Right kidney (tissue), 1 donor: Measurements from ENCODE around the gene DNAJC8.

ENCODE experiments used
- DNase-seq: peaks from one replicate; pipeline ENCODE4 v3.0.0-alpha.2; 2016

The DNAJC8 gene

GRCh38 chr1:28208818-28209441 is 23.9 kb downstream of the DNAJC8 start:
- peak; percentile 11 for DNase-seq

DNA sequence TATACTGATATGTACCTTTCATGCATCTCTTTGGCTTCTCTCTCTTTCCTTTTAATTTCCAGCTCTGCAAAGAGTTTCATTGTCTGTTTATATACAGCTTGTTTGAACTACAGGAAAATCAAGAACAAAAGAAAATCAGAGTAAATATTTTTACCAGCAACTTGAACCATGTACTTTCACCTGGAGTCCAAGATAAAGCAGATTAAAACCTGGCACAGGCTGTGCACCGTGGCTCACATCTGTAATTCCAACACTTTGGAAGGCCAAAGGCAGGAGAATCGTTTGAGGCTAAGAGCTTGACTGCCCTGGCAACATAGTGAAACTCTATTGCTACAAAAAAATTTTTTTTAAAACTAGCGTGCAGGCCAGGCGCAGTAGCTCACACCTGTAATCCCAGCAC is 27.6 kb downstream of the DNAJC8 start:
- DNase-seq: no peak

- no peak for DNase-seq
These were observed 32.5 kb downstream of the DNAJC8 start for GRCh38 chr1:28200234-28200873.

- DNase-seq: no peak
These were observed 33.2 kb downstream of the DNAJC8 start for GRCh38 chr1:28199328-28200233.

DNA sequence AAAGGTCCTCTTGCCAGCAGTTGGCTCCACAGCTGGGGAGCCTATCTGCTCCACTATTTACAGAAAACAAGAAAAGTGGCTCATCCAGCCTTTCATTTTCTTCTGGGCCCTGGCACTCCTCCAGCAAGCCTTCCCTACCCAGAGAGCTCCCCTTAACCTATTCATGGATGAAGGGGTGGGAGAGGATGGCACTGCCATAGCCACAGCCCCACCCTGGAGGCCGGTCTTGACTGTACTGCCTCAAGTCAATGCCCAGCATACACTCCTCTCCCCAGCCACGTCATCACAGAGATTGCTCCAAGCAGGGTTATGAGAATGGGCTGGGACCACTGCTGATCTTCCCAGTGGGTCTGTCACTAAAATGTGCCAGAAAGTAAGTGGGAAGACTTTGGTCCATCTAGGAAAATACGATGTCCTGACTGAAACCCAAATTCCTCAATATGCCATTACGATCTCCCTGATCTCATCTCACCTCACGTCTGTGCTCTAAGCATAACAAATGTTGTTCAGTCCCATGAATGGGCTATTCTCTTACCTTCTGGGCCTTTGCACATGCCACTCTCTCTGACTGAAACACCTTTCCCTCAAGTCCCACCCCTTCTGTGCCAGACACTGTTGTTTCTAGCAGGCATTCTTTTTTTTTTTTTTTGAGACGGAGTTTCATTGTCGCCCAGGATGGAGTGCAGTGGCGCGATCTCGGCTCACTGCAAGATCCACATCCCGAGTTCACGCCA is 35.0 kb downstream of the DNAJC8 start:
- no peak for DNase-seq

DNA sequence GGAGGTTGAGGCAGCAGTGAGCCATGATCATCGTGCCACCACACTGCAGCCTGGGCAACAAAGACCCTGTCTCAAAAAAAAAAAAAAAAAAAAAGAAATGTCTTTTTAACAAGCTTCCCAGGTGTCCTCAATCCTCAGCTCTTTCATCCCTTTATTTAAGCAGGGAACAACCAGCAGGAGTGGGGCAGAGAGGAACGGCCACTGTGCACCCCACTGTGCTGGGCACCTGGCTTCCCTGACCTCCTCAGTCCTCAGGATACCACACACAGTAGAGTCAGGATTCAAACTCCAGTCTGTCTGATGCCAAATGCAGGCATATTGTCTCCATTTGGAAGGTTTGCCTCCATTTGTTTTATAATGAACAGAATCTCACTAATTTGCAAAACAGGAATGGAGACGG is 36.5 kb downstream of the DNAJC8 start:
- no peak for DNase-seq

DNA sequence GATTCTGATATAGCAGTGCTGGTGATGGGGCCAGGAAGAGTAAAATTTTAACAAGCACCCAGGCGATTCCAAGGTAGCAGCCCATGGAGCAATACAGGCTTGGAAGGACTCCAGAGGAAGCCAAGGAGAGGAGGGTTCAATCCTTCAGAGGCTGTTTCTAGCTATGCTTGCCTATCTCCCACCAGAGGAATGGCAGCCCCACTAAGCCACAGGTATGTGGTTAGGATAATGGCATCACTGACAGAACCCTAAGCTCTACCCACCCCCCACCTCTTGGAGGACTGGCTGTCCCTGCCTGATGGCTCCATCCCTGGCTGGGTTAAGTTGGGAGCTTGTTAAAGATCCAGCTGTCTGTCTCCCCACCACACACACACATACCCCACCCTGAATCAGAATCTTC is 37.0 kb downstream of the DNAJC8 start:
- DNase-seq: no peak

GRCh38 chr1:28194326-28195035 is 38.3 kb downstream of the DNAJC8 start:
- DNase-seq: no peak

GRCh38 chr1:28193701-28194161 is 39.1 kb downstream of the DNAJC8 start:
- no peak for DNase-seq

DNA sequence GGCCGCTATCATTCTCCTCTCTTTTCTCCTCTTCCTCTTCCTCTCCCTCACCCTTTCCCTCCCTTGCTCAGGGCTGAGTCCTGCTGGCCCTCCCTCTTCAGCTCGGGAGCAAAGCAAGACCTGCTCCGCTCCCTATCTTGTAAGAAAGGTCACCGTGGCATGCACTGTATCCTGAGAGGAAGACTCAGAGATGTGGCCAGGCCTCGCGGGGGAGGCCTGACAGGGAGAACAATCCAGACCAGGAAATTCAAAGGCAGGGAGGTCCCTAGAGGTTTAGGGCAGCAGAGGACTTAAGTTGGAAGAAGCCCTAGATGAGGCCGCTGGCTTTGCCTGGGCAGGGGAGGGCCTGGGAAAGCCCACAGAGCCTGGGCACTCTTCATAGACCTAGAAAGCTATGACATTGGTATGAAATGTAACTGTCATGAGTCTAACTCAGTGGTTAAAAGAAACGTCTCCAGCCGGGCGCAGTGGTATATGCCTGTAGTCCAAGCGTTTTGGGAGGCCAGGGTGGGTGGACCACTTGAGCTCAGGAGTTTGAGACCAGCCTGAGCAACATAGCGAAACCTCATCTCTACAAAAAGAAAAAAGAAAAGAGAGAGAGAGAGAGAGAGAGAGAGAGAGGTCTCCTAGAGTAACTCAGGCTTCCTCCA is 41.7 kb downstream of the DNAJC8 start:
- DNase-seq: no peak

- no peak for DNase-seq
These were observed 42.4 kb downstream of the DNAJC8 start for GRCh38 chr1:28190337-28190979.

DNA sequence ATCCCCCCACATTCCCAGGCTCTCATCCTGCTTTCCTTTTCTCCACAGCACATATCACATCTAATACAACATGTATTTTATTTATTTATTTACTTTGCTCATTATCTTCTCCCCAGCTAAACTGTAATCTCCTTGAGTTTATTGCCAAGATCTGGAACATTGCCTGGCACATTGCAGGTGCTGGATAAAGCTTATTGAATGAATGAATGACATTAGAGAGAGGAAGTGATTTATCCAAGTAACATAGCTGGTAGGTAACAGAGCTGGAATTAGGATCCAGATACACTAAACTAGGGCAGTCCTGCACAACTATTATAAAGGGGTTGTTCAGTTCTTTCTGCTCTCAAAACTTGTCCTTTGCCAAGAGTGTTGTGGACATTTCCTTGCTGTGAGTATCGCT is 47.8 kb downstream of the DNAJC8 start:
- DNase-seq: no peak

DNA sequence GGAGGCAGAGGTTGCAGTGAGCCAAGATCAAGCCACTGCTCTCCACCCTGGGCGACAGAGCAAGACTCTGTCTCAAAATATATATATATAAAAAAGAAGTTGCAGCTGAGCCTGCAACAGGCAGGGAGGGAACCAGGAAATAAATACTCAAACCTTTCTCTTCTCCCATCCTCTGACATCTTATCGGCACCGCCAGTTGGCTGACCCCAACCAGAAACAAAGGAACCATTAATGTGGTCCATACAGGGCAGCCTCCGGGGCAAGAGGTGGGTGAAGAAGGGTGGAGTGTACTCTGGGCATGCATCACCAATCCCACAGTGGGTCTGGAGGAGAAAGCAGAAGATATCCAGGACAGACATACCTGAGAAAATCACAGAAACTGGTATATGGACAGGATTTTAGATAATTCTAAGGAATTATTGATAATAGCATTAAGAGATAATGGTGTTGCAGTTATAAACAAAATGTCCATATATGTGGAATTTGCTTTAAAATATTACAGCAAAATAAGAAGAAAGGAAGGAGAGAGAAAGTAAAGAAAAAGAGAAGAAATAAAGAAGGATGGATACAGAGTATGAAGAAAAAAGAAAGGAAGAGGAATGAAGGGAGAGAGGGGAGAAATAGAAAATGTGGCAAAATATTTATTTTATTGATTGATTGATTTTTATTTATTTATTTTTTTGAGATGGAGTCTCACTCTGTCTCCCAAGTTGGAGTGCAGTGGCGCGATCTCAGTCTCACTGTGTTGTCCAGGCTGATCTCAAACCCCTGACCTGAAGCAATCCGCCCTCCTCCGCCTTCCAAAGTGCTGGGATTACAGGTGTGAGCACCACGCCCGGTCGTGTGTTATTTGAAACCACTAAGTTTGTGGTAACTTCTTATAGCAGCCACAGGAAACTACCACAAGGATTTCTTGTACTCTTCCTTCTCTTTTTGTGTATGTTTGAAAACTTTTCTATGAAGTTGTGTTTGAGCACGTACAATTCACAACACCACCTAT is 52.2 kb downstream of the DNAJC8 start:
- no peak for DNase-seq

DNA sequence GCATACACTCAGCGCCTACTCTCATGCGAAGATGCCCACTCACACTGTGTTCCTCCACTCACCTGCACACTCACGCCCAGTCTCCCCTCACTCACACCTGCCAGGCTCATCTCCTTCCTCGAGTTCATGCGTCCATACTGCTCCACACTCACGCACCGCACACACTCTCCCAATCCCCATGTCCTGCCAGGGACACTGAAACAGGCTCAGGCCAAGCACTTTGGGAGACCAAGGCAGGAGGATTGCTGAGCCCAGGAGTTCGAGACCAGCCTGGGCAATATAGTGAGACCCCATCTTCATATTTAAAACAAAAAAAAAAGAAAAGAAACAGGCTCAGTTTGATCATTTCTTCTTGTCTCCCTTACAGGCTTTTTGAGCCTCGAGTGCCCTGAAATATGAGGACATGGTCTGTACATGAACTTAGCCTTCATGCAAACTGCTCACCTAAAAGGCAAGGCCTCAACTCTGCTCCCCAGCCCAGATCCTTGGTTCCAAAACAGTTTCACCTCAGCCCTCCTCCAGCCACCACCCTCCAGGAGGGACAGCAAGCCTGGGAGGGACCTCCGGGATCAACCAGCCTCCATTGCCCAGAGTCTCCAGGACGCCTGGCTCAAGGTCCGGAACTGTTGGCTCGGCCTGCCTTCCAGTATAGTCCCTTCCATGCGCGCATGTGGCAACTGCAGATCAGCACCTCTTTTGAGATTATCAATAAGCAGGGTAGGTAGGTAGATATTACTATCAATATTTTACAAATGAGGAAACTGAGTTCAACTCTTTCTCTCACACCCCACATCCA is 53.9 kb downstream of the DNAJC8 start:
- no peak for DNase-seq

DNA sequence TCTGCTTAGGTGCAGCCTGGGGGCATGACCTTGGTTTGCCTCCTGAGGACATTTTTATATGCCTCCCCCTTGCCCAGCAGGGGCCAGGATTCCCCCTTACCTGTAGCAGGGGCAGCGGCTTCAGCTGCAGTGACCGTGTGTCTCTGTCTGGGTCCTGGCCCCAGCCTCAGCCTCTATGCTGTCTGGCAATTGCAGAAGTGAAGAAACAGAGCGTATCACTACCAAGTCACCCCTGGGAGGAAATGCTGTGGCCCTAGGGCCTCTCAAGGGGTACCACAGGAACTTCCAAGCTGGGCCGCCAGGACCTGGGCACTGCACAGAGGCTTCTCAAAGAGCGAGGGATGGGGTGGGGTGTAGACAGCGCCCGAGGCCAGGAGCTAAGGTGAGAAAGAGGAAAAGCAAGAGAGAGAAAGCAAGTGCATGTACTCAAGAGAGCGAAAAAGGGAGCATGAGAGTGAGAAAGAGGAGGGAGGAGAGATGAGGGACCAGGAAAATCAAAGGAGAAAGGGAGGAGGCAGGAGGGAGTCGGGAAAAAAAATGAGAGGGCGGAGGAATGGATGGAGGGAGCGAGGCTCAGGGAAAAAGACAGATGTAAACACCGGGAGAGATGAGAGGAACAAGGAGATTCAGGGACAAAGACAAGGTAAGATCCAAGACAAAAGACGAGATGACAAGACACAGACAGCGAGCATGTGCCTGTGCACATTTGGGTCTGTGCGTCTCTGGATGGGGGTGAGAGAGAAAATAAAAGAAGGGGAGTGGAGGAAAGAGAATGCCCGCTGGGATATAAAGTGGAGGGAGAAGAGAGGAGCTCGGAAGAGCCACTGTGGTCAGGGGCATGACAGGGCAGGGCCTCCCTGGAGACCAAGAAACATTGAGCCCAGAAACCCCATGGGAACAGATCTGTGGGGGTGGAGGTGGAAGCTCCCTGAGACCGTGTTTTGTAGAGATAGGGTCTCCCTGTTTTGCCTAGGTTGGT is 56.0 kb downstream of the DNAJC8 start, which contains the start of gene PTAFR:
Gene PTAFR (minus strand): TSS at position 199 of the 979 bp plus-strand sequence. CDS start 25,669 bp downstream, outside the sequence.
- no peak for DNase-seq

GRCh38 chr1:28175955-28176485 is 56.8 kb downstream of the DNAJC8 start:
- DNase-seq: no peak

DNA sequence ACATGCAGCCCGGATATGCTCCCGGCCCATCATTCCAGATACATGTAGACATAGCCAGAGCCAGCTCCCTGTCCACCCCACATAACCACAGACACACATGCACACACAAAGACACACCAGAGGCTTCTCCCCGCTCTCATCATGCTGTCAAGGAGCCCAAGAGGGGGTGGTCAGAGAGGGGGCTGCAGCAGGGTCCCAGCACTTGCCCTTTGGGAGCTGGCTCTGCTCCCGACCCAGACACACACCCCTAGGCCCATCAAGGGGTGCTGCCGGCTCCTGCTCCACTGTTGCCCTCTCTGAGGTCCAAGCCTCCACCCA is 58.9 kb downstream of the DNAJC8 start:
- DNase-seq: no peak
